Heart left ventricle (tissue), 16 donors: ENCODE data around the gene LRP1B. TPM values are rescaled to one million over a fixed set of nuclear protein-coding genes. Genes with fewer than 3 reads are reported as not detected.

ENCODE experiments used
- ATAC-seq, 4 donors: fragments of 200-7000 bp; cut with Tn5 transposase; one replicate each; pipeline ENCODE4 v1.9.1; 2020 to 2022; ENCODE audit warnings: moderate library complexity in 4 of 4, mild to moderate bottlenecking in 3 of 4, moderate number of reproducible peaks in 1 of 4
- DNase-seq, 5 donors: peaks; one replicate each; pipeline ENCODE4 v3.0.0-alpha.2; 2020
- H3K27ac ChIP-seq, 12 donors: fragments of 200-600 bp; sonication (generic) in 4 of 12; one replicate each; pipeline versions ENCODE4 v1.5.0 to v1.8.0; 2016 to 2022; ENCODE audit warnings: mild to moderate bottlenecking in 2 of 12
- H3K27me3 ChIP-seq, 9 donors: fragments of 200-600 bp; sonication (generic) in 2 of 9; one replicate each; pipeline versions ENCODE4 v1.5.1 to v1.8.0; 2016 to 2022; ENCODE audit warnings: mild to moderate bottlenecking in 3 of 9
- H3K36me3 ChIP-seq, 9 donors: fragments of 200-600 bp; sonication (generic) in 2 of 9; one replicate each; pipeline versions ENCODE4 v1.5.0 to v1.8.0; 2018 to 2022; ENCODE audit warnings: mild to moderate bottlenecking in 2 of 9
- H3K4me1 ChIP-seq, 12 donors: fragments of 200-600 bp; sonication (generic) in 4 of 12; one replicate each; pipeline versions ENCODE4 v1.5.0 to v1.8.0; 2016 to 2022; ENCODE audit warnings: mild to moderate bottlenecking in 3 of 12
- H3K4me3 ChIP-seq, 12 donors: fragments of 200-600 bp; sonication (generic) in 4 of 12; one replicate each; pipeline versions ENCODE4 v1.5.0 to v1.8.0; 2017 to 2022; ENCODE audit warnings: mild to moderate bottlenecking in 9 of 12, moderate library complexity in 4 of 12
- H3K9me3 ChIP-seq, 12 donors: fragments of 200-600 bp; sonication (generic) in 4 of 12; one replicate each; pipeline versions ENCODE4 v1.5.0 to v1.8.0; 2016 to 2022; ENCODE audit warnings: mild to moderate bottlenecking in 1 of 12
- POLR2A ChIP-seq, 2 donors: fragments of 450-650 bp; IDR thresholded peaks; one replicate each; pipeline ENCODE4 v1.6.1; 2017; ENCODE audit warnings: antibody characterized with exemption in 2 of 2, mild to moderate bottlenecking in 2 of 2, moderate library complexity in 2 of 2
- WGBS, 4 donors: extraction: QIAGEN DNeasy Blood & Tissue Kit in 2 of 4; methylation state at CpG; one replicate each; pipeline versions ENCODE4 v1.1.5 to v1.1.7; 2013 to 2018; 5-methylcytosine and 5-hydroxymethylcytosine counted together
- intact Hi-C, 10 donors: fragments of 100-400 bp; cut with DNase I; formaldehyde crosslinking; loops; one replicate each; pipeline versions ENCODE4 v1.11.1 to v1.14.2; 2022
- polyA plus RNA-seq, 2 donors: library from polyadenylated mRNA; stranded (reverse); fragments of 200-250 nt; gene quantifications; one replicate each; pipeline ENCODE4 v1.2.3, GENCODE V29; 2013
- total RNA-seq, 9 donors: library from RNA; depleted of rRNA in 2 of 9; stranded (reverse); fragments of >200 nt in 2 of 9; fragmentation: NEBNext Ultra II Directional in 3 of 9; extraction: Animal tissue kit (Norgen Biotek cat#: 25700) in 3 of 9; gene quantifications; one replicate each; pipeline versions ENCODE4 v1.1.0 to v1.2.4, GENCODE V29; 2016 to 2023
- TF ChIP-seq, protein P1 (sequence below), 12 donors: fragments of 200-600 bp; sonication (generic) in 4 of 12; IDR thresholded peaks; one replicate each; pipeline versions ENCODE4 v1.5.0 to v1.8.0; 2018 to 2022; ENCODE audit warnings: antibody characterized with exemption in 12 of 12, mild to moderate bottlenecking in 5 of 12
- donor health status: ischemic (EF 13 %, LVEDD 7.1; RV severe dilation, severe dysfunction).
- donor health status: healthy with polysubstance abuse.
- donor health status: DM: no; HTN: yes; CAD: no.
- donor health status: DM: no; HTN: no; CAD: no.
- donor health status: ischemic (EF 25% LVEDD 6.9; RV normal size, moderate dysfunction).
- donor health status: ischemic (EF 25% LVEDD 5.7; RV mildly dilated, moderate dysfunction).
- donor health status: healthy.
- donor health status: DM: yes; HTN: yes; CAD: no.
- donor health status: ischemic (EF 35%, LVEDD 5.7; RV mildly dilated, moderate dysfunction).
- donor health status: nonischemic (EF 11% LVEDD 7.7; RV severe dilation, severe dysfunction).
- donor health status: DM: yes; HTN: yes; CAD: no.
- donor health status: PGD.
- donor health status: ischemic (EF 29% LVEDD 5.4; RV normal size, mild dysfunction).
- donor health status: nonischemic (EF 23%, LVEDD 6.1; RV moderate dilation, normal function).

Gene LRP1B
- total and polyA plus RNA-seq, 11 donors, result 0.01 to 0.19 (median 0.11) TPM; not detected in 2

GRCh38 chr2:140669911-140670310 is 1460.9 kb downstream of the LRP1B start:
- ATAC-seq, result no peak

DNA sequence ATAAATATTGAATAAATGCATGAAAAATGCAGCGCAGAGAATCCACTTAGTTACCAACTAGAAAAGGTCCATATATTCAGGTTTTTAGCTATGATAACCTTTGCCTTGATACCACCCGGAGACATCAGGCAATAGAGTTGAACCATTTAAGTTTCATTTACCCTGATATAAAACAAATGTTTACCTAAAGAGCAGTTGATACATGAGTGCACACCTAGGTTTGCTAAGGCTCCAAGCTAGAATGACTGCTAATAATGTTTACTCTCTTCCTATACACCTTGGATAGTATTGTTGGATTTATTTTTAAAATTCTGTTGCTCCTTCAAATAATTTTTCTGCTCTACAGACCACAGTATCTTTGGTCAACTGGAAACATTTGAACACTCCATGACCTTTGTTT is 1463.6 kb downstream of the LRP1B start:
- Histone ChIP-seq H3K9me3 (no peaks in the 10 kb centered on the region), H3K36me3 (no peaks in the 10 kb centered on the region), H3K4me1 (no peaks in the 10 kb centered on the region), H3K4me3 (no peak overlapping the region), H3K27ac (no peak overlapping the region), H3K27me3 (no peaks in the 10 kb centered on the region)
- no peak for TF ChIP-seq POLR2A (IDR thresholded peaks at IDR 0.05)
- TF ChIP-seq, protein P1, sequence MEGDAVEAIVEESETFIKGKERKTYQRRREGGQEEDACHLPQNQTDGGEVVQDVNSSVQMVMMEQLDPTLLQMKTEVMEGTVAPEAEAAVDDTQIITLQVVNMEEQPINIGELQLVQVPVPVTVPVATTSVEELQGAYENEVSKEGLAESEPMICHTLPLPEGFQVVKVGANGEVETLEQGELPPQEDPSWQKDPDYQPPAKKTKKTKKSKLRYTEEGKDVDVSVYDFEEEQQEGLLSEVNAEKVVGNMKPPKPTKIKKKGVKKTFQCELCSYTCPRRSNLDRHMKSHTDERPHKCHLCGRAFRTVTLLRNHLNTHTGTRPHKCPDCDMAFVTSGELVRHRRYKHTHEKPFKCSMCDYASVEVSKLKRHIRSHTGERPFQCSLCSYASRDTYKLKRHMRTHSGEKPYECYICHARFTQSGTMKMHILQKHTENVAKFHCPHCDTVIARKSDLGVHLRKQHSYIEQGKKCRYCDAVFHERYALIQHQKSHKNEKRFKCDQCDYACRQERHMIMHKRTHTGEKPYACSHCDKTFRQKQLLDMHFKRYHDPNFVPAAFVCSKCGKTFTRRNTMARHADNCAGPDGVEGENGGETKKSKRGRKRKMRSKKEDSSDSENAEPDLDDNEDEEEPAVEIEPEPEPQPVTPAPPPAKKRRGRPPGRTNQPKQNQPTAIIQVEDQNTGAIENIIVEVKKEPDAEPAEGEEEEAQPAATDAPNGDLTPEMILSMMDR (IDR thresholded peaks at IDR 0.05), result no peak
- WGBS, 4 donors, result 88 to 93% (median 92%) methylated on average over 2 of the region's 2 CpGs
- no peak for DNase-seq
- ATAC-seq, result no peak
- intact Hi-C loops, result no loop called here

More at GRCh38 chr2:140669911-140670310, 1460.9 kb downstream of the LRP1B start:
- H3K36me3 ChIP-seq, result no peaks in the 10 kb centered on the region
- TF ChIP-seq, protein P1 (IDR thresholded peaks at IDR 0.05), result no peak
- TF ChIP-seq POLR2A (IDR thresholded peaks at IDR 0.05), result no peak
- WGBS, 4 donors, result 71 to 81% (median 74%) methylated on average over 3 of the region's 3 CpGs
- H3K9me3 ChIP-seq, result no peaks in the 10 kb centered on the region
- H3K27me3 ChIP-seq, result no peaks in the 10 kb centered on the region
- no peak overlapping the region for H3K4me3 ChIP-seq
- H3K27ac ChIP-seq, result no peak overlapping the region
- DNase-seq, result no peak
- intact Hi-C loops, result no loop called here
- H3K4me1 ChIP-seq, result no peaks in the 10 kb centered on the region

DNA sequence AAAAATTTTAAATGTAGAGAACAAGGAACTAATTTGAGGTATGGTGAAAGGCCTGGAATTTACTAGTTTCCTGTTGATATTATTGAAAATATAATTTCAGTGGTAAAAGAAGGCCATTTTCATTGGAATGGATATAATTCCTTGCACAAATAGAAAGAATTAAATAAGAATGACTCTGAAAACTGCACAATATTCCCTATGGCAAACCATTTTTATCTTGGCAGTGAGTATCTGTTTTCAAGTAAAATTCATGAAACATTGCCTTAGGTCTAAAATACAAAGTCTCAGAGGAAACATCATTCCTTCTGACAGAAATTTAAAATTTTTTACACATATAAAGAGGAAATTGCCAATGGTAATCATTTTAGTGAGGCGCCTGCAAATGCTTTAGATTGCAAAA is 1468.3 kb downstream of the LRP1B start:
- Histone ChIP-seq H3K4me1 (no peaks in the 10 kb centered on the region), H3K9me3 (no peaks in the 10 kb centered on the region), H3K27ac (no peak overlapping the region), H3K27me3 (no peaks in the 10 kb centered on the region), H3K36me3 (no peaks in the 10 kb centered on the region), H3K4me3 (no peak overlapping the region)
- ATAC-seq (no peak), DNase-seq (no peak)
- 86 to 89% (median 87%) methylated on average over 1 of the region's 1 CpG for WGBS, 4 donors
- intact Hi-C loops, result no loop called here
- no peak for TF ChIP-seq POLR2A (IDR thresholded peaks at IDR 0.05)
- TF ChIP-seq, protein P1 (IDR thresholded peaks at IDR 0.05), result no peak

DNA sequence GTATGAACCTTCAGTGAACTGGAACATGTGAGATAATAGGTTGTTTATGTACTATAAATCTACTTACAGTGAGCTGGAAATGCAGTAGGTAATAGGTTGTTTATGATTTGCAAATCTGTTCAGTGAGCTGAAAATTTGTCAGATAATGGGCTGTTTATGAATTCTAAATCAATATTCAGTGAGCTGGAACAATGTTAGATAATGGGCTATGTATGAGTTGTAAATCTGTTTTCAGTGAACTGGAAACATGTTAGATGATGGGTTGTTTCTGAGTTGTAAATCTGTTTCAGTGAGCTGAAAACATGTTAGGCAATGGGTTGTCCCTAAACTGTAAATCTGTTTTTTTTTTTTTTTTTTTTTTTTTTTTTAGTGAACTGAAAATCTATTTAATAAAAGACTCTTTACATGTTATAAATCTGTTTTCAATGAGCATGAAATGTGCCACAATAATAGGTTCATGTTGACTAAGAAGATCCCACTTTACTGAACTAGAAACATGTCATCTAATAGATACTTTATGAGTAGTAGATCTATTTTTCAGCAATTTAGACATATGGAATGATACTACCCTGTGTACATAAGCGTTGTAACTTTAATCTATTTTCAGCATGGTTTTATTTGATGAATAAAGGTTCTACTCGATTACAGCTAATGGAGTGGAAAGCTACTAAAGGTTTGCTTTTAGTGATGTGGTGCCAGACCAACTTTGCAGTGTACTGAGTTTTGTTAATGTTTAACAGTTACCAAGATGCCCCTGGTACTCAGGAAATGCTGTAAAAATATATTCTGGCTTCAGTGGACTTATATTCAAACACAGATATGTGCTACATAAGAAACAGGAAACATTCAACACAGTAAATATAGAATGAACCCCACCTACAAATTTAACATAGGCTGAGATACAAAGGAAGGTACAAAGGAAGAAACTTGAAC is 1471.8 kb downstream of the LRP1B start:
- Histone ChIP-seq H3K36me3 (no peaks in the 10 kb centered on the region), H3K27ac (no peak overlapping the region), H3K4me1 (no peaks in the 10 kb centered on the region), H3K4me3 (no peak overlapping the region), H3K27me3 (no peaks in the 10 kb centered on the region), H3K9me3 (no peaks in the 10 kb centered on the region)
- TF ChIP-seq POLR2A (IDR thresholded peaks at IDR 0.05), result no peak
- TF ChIP-seq, protein P1 (IDR thresholded peaks at IDR 0.05), result no peak
- no peak for DNase-seq
- 72 to 81% (median 79%) methylated on average over 2 of the region's 2 CpGs for WGBS, 4 donors
- ATAC-seq, result no peak
- intact Hi-C loops, result no loop called here
